T-helper 2 cell (primary cell): ENCODE results near the gene NAV1.

Experiments
- DNase-seq, 5 experiments: peaks; one replicate each; pipeline versions ENCODE4 v3.0.0 to v3.0.0-alpha.2; 2012 to 2022

Gene NAV1

DNA sequence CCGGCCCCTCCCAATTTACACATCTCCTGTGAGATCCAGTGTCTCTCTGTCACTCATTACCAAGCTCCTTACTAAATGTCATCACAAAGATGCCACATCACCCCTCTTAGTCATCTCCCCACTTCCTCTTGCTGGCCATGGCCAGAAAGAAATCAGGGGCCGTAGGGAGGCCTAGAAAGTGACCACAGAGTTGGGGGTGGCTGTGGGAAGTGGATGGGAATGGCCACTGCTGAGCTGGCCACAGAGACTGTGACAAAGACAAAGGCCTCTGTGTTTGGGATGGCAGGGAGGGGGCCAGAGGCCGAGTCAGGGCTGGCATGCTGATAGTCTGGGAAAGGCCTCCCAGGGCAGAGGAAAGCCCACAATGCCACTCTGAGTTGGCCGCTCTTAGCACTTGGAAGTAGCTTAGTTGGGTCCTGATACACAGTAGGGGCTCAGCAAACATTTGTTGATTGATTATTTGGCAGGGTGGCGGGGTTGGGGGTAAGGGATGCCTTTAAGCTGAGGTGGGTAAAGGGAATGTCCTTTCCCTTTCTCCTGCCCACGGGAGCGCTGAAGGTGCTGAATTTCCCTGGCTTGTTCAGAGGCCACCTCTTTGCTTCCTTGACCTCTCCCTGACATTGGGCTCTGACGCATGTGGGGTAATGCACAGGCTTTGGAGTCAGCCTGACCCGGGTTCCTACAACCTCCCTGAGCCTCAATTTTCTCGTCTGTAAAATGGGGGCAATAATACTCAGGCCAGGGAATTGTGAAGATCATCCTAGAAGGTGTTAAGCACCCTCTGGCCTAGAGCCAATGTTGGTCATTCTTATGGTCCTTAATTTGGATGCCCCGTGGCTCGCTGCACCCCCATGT is 13.2 kb downstream of the NAV1 start:
- no peak for DNase-seq

DNA sequence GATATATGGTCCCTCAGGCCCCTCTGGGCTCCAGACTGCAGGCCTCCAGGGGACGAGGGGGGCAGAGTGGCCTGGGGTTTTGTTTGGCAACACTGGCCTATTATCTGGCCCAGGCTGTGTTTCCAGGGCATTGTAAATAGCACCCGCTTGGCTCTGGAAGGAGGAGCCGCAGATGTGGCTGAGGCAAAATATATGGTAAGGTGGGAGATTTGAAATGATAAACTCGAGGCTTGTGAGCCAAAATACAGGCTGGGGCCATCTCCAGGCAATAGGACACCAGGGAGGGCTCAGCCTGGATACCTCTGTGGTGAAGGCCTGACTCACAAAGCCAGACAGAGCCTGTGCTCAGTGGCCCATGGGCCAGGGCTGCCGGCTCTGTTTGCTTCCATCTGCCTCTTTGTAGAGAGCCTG is 14.0 kb downstream of the NAV1 start:
- no peak for DNase-seq

DNA sequence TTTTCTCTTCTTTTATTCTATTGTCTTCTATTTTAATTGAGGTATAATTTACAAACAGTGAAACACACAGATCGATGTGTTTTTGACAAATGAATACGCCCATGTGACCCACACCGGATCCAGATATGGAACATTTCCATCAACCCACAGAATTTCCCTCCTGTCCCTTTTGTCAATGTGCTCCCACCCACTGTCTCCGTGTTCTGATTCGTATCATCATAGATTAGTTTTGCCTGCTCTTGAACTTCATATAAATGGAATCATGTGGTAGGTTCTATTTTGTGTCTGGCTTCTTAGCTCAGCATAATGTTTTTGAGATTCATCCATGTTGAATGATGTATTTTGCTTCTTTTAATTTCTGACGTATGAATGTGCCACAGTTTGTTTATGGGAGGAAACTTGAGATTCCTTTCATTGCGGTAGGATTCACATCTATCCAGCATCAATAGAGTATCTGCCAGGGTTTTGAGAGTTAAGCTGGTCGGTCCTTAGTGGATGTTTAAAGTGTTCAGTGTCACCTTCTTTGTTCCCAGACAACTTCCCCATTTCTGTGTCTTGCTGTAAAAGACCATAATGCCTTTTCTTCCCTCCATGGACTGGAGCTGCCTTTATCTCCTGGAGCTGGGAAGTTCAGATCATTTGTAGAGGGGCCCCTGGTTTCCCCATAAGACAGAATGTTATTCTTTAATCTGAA is 14.7 kb downstream of the NAV1 start:
- DNase-seq: no peak

DNA sequence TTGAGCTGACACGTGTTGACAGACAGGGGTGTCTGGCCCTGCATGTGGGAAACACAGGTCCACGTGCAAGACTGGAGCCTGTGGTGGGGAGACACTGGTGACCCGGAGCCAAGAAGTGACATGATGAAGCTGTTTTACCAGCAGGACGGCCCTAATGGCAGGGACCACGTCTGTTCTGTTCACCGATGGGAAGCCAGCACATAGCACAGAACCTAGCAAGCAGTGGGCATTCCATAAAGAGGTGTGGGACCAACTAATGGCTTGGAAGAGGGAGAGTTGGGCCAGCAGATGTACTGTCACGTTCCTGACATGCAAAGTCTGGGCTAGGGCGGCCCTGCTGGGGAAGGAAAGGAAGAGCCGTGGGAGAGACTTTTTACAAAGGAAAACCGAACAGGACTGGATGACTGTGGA is 15.3 kb downstream of the NAV1 start:
- DNase-seq: no peak

DNA sequence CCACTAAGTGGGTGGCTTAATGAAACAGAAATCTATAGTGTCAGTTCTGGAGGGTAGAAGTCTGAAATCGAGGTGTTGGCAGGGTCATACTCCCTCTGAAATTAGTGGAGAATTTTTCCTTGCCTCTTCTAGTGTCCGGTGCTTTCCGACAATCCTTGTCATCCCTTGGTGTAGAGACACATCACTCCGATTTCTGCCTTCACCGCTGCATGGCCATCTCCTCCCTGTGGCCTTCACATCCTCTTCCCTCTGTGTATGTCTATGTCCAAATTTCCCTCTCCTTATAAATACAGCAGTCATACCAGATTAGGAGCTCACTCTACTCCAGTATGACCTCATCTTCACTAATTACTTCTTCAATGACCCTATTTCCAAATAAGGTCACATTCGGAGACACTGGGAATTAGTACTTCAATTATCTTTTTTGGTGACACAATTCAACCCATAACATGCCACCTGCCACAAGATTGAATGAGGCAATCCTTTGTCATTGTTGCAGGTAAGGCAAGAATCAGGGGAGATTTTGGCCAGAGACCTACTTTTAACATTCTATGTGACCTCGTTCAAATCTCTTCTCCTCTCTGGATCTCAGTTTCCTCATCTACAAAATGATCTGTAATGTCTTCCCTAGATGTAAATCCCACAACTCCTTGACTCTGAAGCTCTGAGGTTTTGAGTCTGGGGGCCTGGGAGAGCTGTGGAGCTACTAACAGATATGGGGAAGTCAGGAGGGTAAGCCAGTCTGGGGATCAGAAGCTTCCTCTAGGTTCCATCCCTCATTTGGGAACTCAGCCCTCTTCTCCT is 16.1 kb downstream of the NAV1 start:
- no peak for DNase-seq

DNA sequence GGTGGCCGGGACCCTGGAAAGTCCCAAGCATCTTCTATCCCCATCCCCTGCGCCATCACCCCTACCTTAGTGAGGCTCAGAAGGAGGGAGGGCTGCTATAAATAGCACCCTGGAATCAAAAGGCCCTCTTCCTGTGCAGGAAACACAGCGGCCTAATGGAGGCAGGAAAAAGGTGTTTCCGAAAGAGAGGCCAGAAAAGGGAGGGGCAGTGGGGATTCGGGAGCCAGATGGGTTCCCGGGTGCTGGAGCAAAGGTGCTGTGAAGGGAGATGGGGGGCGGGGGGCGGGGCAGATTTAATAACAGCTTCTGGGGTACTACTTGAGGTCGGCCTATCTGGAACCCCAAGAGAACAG is 16.6 kb downstream of the NAV1 start:
- DNase-seq: no peak

DNA sequence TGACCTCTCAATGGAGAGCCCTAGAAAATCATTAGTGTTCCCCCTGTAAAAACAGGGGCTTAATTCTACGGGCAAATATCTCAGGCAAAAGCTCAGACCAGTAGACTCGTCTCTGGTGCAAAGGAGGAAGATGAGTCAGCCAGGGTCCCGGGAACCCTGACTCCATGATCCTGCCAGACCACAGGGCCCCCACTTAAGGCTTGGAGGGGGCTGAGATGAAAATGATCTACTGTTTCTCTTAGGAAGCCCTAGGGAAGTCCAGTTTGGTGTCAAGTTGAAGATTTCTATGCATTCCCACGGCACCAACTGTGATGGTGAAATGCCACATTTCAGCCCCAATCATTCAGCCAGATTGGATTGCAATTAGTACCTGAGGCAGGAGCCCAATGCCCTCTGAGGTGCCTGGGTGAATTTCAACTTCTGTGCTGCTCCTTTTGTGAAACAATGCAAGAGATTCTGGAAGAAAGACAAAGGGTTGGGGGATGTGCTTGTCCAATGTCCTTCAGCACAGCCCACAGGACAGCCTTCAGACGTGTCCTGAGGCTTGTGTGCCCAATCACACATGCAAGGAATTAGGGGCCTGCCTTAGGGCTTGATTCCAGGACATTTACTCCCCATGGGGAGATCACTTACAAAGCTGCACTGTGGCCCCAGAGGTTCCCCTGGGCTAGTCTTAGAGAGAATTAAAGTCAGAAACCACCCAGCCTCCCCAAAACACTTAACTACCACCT is 18.1 kb downstream of the NAV1 start:
- DNase-seq: no peak

DNA sequence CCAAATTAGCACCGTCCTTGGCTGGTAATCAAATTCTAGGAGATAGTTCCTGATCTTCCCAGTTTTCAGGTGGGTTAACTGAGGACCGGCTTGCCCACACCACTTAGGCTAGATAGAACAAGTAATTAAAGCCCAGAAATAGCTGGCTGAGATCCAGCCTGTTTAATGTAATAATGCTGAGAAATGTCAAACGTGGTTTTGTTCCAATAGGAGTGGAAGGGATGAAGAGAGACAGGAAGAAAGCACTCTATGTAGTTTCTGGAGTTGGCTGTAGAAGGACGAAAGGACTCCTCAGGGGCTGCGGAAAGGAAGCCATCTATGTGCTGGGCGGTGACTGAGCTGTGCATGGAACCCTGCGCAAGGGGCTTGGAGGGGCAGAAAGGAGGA is 18.6 kb downstream of the NAV1 start:
- DNase-seq: no peak

DNA sequence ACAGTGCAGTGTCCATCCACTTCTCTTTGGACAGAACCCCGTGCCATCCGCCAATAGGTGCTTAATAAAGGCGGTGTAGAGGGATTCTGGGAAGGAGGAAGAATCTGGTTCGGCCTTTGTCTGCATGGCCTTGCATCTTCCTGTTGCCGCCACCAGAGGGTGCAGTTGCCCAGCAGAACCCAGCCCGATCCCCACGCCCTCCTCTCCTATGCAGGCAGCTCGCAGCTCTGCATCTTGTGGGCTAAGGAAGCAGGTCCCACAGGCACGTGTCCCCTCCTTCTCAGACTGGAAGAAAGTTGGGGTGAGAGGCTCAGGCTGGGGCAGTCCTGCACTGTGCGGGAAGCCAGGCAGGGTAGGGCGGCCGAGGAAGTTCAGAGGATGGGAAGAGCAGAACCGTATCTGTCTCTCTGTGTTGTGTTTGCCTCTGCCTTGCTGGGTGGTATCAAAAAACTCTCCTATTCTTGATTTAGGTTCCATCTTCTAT is 20.8 kb downstream of the NAV1 start:
- peak in 4 of 5 experiments; percentile 35 to 63 (median 44) for DNase-seq

DNA sequence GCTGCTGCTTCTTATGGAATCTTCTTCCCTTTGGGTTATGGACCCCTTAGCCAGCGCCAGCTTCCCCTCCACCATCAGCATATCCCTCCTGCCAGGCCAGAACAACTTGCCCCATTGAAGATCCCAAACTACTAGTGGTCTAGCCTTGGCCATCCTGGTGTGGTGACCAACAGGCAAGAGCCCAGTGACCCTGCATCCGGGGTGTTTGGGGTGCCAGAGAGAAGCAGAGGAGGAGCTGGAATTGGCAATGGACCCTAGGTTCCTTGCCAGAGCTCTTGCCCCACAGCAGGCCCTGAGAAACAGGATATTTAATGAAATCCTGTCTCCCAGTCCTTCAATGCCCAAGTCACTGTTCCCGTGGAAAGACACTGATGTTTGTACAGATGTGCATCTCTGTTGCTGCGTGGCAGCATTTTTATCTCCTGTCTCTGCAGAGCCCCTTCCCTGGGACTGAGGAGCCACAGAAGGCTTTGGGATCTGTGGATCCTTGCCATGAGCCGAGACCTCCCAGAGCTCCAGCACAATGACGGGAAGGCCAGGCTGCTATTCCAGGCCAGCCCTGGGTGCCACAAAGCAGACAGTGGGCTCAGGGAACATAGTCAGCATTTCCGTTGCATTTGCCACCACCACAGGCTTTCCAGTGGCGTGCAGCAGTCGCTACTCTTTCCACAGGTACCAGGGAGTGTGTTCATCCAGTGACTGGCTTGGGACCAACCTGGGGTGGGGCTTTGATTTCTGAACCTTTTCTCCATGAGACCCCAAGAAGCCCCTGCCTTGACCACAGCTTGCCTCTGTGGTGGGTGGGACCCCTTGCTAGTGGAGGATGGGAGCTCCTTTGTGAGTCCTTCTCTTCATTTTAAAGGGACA is 21.6 kb downstream of the NAV1 start:
- DNase-seq: no peak

DNA sequence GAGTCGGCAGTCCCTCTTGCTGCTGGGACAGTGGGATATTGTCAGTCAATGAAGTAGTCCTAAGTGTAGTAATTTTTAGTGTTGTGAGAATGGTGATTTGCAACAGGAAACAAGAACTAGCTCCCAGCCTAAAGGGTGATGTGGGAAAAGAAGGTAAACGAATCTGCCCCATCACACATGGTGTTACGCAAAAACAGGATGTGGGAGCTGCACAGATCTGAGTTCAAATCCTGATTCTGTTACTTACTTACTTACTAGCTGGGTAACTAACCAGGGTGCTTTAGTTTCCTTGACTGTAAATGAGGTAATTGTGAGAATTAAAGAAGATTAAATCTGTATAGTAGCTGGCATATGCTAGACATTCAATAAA is 22.3 kb downstream of the NAV1 start:
- DNase-seq: no peak

DNA sequence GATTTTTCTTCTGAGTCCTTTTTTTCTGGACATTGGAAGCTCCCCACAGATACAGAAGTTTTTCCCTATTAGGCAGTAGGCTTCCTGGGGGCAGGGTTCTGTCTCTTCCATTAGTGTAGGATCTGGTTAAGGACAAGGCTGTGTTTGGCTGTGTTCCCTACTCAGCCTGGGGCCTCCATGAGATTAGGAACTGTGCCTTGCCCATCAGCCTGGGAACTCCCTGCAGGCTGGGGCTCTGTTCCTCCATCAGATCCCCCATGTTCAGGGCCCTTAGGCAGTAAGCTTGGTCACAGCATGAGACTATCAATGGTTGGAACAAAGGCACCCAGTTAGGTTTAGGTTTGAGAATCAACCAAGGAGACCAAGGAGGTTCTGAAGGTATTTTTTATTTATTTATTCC is 22.7 kb downstream of the NAV1 start:
- DNase-seq: no peak

DNA sequence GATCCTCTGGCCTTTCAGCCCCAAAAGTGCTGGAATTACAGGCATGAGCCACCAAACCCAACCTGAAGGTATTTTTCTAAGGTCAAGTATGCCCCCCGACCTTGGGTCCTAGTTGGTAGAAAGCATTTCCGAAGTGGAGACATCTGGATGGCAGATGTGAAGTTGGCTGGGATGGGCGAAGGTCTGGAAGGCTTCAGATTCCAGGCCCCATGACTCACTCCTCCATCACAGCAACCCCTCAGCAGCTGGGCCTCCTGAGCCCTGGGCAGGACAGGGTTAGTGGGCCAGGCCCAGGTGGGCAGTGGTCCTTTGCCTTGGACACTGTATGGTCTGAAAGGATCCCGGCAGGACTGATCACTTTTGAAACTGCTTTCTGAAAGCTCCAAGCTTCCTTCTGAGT is 23.3 kb downstream of the NAV1 start:
- DNase-seq: no peak

DNA sequence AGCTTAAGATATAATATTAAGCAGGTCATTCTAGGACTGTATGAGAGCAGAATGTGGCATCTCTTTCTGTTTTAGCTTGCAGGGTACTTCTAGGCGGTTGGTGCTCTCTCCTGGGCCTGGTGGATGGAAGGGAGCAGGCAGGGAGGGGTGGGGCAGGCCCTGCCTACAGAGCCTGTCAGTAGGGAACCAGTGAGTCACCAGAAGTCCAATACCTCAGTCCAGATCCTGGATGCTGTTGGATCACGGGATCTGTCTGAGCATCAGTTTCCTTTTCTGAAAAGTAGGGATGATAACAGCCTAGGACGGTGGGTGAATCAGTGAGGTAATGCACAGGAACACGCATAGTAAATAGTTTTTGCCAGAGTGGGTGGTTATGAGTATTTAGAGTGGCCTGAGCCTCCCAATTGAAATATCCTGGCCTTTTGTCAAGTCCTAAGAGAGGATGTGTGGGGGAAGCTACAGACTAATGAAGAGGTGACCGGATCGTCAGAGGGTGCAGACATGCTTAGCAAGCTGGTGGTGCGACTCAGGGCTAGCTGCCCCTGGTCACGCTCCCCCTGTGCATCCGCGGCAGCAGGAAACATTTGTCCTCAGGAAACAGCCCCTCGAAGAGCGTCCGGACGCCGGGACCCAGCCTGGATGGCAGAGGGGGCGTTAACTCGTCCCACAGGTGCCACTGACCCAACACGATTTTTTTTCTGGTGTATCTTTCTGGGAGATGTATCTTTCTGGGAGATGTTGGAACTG is 23.9 kb downstream of the NAV1 start:
- no peak for DNase-seq

DNA sequence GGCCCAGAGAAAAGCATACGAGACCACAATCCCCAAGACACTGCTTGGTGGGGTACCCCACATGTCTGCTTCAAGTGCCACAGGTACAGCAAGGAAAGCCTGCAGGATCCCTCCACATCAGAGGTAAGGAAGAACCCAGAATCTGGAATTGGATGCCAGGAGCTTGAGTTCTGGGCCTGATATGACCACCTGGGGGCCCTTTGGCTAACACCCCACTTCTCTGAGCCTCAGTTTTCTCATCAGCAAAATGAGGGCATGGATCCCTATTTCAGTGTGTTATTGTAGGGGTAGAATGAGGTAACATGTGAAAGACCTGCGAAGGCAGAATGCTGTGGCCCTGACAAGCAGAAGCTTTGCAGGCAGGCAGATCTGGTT is 24.5 kb downstream of the NAV1 start:
- DNase-seq: no peak

DNA sequence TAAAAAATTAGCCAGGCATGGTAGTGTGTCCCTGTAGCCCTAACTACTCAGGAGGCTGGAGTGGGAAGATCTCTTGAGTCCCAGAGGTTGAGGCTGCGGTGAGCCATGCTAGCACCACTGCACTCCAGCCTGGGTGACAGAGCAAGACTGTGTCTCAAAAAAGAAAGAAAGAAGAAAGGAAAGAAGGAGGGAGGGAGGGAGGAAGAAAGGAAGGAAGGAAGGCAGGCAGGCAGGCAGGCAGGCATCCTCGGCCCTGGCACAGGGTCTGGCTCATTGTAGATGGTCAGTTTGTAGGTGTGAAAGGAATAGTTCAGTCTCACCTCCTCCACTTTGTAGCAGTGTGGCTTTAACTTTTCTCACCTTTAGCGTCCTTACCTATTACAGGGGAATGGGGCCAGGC is 25.0 kb downstream of the NAV1 start:
- no peak for DNase-seq

DNA sequence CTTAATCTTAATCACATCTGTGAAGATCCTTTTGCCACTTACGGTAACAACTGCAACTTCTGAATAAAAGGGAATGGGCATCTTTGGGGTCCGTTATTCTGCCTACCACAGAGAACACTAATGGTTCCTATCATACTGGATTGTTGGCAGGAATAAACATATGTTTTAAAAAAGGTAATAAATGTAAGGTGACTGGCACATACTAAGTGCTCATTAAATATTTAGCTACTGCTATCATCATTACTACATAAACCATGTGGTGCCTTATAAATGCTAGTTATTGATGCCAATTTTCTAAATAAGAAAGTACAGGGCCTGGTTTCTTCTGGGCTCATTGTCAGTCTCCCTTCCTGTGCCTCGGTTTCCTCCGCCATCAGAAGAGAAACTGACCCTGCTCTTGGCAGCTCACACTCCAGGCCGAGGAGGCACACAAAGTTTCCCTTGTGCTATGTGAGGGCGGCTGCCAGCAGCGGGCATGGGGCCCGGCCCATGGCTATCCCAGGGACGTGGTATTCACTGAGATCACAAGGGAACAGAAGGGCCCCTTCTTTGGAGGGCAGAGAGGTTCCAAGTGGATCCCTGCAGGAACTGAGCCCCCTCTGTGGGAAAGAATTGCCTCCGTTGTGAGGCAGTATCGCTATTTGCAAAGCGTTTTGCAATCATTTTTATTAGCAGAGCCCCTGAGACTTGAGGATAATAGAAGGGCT is 26.2 kb downstream of the NAV1 start:
- DNase-seq: no peak

DNA sequence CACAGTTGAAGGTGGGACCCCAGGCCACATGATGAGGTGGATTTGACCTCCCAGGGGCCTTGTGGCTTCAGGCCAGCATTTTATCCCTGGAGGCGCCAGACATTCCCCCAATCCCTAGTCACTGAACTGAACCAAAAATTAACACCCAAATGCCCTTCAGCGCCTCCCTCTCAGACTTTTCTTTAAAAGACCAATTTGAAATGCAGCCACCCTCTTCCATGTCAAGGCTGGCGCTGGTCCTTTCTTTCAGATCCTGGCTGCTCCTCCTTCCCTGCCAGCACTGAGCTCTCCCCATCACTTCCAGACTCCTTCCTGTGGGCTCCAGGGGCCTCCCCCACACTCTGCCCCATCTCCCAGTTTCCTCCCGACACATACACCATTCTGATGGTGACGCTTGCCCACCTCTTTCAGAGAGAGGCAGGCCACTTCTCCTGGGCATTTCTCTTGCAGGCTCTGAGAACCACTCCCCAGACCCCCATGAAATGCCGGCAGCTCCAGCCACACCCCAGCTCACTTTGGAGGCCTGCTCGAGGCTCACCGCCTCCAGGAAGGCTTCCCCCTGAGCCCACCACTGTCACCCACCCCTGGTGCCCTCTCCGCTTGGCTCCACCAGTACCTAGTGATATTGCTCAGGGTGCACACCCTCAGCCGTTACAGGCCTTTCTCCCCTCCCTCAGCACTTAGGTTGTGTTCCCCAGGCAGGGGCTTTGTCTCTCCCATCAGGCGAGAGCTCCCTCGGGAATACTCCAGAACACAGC is 27.0 kb downstream of the NAV1 start:
- DNase-seq: no peak

DNA sequence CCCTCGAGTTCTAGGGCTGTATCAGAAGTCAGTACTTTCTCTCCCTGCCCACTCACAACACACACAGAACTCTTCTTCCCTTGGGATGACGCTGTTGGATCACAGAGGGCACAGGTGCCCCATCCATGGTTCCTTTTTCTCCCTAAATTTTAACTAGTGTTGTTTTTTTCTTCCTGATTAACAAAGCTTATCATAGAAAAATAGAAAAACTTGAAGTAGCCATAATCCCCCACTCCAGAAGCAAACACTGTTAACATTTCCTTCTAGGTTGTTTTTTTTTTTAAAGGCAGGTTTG is 27.5 kb downstream of the NAV1 start:
- DNase-seq: no peak
